Measurements from ENCODE around the gene PLAC9.

PLAC9 gene

GRCh38 chr10:80186364-80187012 is 54.0 kb downstream of the PLAC9 start:
- no peak for DNase-seq

- no peak for DNase-seq
Measured at GRCh38 chr10:80187060-80187459, 54.5 kb downstream of the PLAC9 start.

GRCh38 chr10:80187465-80188409 is 55.2 kb downstream of the PLAC9 start:
- no peak for DNase-seq

GRCh38 chr10:80188713-80189112 is 56.2 kb downstream of the PLAC9 start:
- DNase-seq, result no peak

- no peak for DNase-seq
Measured at GRCh38 chr10:80191589-80192270, 59.2 kb downstream of the PLAC9 start.

- DNase-seq, result no peak
Measured at GRCh38 chr10:80192553-80192952, 60.0 kb downstream of the PLAC9 start.

- no peak for DNase-seq
Measured at GRCh38 chr10:80194373-80195045, 62.0 kb downstream of the PLAC9 start.

Measured in retina (tissue), 1 donor.